ENCODE results near the gene P2RY6. TPM values are rescaled to one million over a fixed set of nuclear protein-coding genes. Genes with fewer than 3 reads are reported as not detected.
A peak's percentile ranks its signal among the peaks of the same experiment; 100 is the strongest.

The P2RY6 gene
- total RNA-seq, 2 experiments from 2014 or later, result not detected

GRCh38 chr11:73248526-73249185 is 23.5 kb upstream of the P2RY6 start:
- no peak overlapping the region for H3K4me3 ChIP-seq (ENCODE audit: low read depth, low read length, poor library complexity, severe bottlenecking)
- H3K9me3 ChIP-seq (ENCODE audit: low read length), result no peaks in the 10 kb centered on the region
- no peaks in the 10 kb centered on the region for H3K9me2 ChIP-seq (ENCODE audit: insufficient read depth, low read length)
- no peak for TF ChIP-seq EZH2phosphoT487 (IDR thresholded peaks at IDR 0.05; ENCODE audit: borderline replicate concordance, low read depth, low read length)
- no peak for TF ChIP-seq CTCF (conservative IDR thresholded peaks at IDR 0.05; ENCODE audit: low read length)
- no peaks in the 10 kb centered on the region for H3K36me3 ChIP-seq (ENCODE audit: insufficient read depth, low read length)
- no TSS peak for BruUV-seq (replicated peaks)
- no peak overlapping the region for H2AFZ ChIP-seq (ENCODE audit: low read length)
- POLR2A ChIA-PET, result interaction anchor here (1.2 kb wide), 1 partner anchor 14 kb away, joined by 3 read pairs; no protein-coding TSS in a partner anchor
- H3K4me1 ChIP-seq (ENCODE audit: insufficient read depth, low read length, poor library complexity, severe bottlenecking), result no peaks in the 10 kb centered on the region
- CTCF ChIA-PET (ENCODE audit: unreplicated experiment), result no interaction called here
- intact Hi-C loops (cut with micrococcal nuclease; ENCODE audit: unreplicated experiment), result no loop called here
- no peak for DNase-seq (ENCODE audit: low spot score)
- H4K20me1 ChIP-seq (ENCODE audit: insufficient read depth, low read length), result no peaks in the 10 kb centered on the region
- no peak overlapping the region for H3K4me2 ChIP-seq (ENCODE audit: low read length)
- H3K27ac ChIP-seq (ENCODE audit: low read depth, low read length, poor library complexity, severe bottlenecking), result no peak overlapping the region
- H3K79me2 ChIP-seq (ENCODE audit: insufficient read depth, low read depth, low read length), result no peaks in the 10 kb centered on the region

GRCh38 chr11:73249304-73249703 is 22.8 kb upstream of the P2RY6 start:
- no peak overlapping the region for H3K27ac ChIP-seq (ENCODE audit: low read depth, low read length, poor library complexity, severe bottlenecking)
- peak; percentile 12 for DNase-seq (ENCODE audit: low spot score)
- H3K4me3 ChIP-seq (ENCODE audit: low read depth, low read length, poor library complexity, severe bottlenecking), result no peak overlapping the region
- ChIA-PET CTCF (ENCODE audit: unreplicated experiment) (no interaction called here), POLR2A (interaction anchor here (1.2 kb wide), 1 partner anchor 14 kb away, joined by 3 read pairs; no protein-coding TSS in a partner anchor)
- no peaks in the 10 kb centered on the region for H3K36me3 ChIP-seq (ENCODE audit: insufficient read depth, low read length)
- no peaks in the 10 kb centered on the region for H4K20me1 ChIP-seq (ENCODE audit: insufficient read depth, low read length)
- H3K4me1 ChIP-seq (ENCODE audit: insufficient read depth, low read length, poor library complexity, severe bottlenecking), result no peaks in the 10 kb centered on the region
- BruUV-seq (replicated peaks), result no TSS peak
- intact Hi-C loops (cut with micrococcal nuclease; ENCODE audit: unreplicated experiment), result no loop called here
- H3K9me2 ChIP-seq (ENCODE audit: insufficient read depth, low read length), result no peaks in the 10 kb centered on the region
- no peaks in the 10 kb centered on the region for H3K9me3 ChIP-seq (ENCODE audit: low read length)
- no peak for TF ChIP-seq EZH2phosphoT487 (IDR thresholded peaks at IDR 0.05; ENCODE audit: borderline replicate concordance, low read depth, low read length)
- TF ChIP-seq CTCF (conservative IDR thresholded peaks at IDR 0.05; ENCODE audit: low read length), result no peak
- no peak overlapping the region for H3K4me2 ChIP-seq (ENCODE audit: low read length)
- H3K79me2 ChIP-seq (ENCODE audit: insufficient read depth, low read depth, low read length), result no peaks in the 10 kb centered on the region
- peak overlapping the region; percentile 18; the same call in 1 of the 2 replicates for H2AFZ ChIP-seq (ENCODE audit: low read length)
